HuH-7.5 (cell line): ENCODE data around the gene SYT2.
"Not testable (repeated sequence)": the region's sequence is repeated elsewhere in the genome, so short reads cannot be mapped to it uniquely, and the experiment has no call there.

Experiments used
- DNase-seq: peaks from one replicate; pipeline ENCODE4 v3.0.0; 2011; ENCODE audit warnings: low spot score

Gene SYT2

DNA sequence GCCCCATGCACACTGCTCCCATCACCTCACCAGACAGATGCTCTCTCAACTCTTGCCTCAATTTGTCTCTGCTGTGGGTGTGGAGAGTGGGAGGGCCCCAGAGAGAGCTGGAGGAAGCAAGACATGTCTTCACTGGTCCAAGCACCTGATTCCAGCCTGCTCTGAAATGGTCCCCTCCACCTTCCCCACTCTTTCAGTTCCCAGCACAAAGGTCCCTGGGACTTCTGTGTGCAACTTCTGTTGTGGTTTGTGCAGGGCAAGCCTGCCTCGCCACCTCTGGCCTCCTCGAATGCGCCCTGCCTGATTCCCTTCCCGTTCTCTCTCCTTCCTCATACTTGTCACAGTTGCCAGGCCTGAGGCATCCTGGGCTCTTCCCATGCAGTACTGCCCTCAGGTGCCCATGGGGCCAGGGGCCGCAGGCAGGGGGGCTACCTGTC, 119.3 kb downstream of the SYT2 start:
- no peak for DNase-seq

DNA sequence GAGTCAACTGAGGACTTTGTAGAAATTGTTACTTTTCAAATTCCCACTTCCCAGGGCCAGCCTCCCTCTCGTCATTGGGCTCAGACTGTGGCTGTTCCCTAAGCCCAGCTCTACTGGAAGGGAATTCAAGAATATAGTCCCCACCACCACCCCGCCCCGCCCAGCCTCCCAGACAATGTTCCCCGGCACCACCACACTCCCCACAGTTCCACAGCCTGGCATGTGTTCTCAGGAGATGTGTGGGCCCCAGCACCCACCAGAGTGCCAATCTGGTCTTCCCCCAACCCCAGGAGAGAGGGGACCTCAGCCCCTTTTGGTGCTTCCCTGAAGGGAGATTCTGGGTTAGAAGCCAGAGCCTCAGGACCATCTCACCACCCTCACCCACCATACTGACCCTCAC, 120.1 kb downstream of the SYT2 start:
- no peak for DNase-seq

DNA sequence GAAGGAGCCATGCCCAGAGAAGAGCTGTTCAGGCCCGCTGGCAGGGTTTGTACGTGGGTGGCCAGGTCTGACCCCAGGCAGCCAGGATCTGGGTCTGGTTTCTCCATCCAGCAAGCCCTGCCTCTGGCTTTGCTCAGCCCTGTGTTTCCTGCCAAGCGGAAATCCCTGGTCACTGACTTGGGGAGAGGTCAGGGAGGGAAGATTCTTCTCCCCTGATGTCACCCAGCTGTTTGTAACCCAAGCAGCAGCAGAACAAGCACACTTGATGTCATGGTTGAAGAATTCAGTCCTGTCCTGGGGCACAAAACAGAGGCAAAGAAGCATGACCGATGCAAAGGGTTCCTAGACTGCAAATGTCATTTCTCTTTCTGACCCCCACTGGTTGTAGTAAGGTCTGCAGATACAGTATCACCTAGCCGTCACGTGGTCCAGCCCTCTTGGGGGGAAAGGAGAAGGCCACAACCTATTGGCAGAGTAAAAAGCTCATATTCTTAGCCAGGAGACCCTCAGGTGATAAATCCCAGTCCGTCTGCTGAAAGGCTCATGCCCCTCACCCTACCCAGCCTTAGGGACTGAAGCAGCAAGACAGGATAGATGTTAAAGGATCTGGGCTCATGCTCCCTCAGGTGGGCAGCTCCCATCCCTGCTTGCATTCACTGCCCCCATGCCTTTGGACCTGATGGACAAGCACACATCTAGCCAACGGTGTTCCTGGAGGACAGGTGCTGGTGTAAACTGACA, 120.9 kb downstream of the SYT2 start:
- DNase-seq = peak; percentile 59

DNA sequence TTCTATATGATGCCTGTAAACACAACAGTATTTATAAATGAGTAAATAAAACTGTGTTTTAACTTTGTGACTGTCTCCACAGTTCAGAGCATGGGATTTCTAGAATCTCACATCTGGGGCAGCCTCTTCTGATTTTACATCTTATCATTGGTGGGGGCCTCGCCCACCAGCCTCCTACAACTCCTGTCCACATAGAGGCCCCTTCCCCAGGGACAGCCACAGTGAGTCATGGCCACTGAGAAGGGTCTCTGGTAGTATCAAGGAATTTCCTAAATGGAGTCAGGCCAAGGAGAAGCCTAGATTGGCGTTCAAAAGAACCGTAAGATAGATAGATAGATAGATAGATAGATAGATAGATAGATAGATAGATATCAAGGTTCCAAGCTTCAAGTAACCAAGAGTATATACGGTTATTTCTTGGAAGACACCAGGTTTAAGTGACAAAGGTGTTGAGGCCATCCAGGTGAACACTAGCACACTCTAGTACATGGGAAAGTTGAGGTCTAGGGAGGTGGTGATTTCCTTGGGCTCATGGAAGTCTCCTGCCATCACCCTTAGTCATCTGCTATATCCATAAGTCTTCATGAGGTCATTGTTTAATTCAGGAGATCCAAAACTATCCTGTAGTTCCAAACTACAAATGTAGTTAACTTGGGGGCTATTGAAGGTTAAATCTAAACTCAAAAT, 121.6 kb downstream of the SYT2 start:
- no peak for DNase-seq

GRCh38 chr1:202587859-202588485, 122.3 kb downstream of the SYT2 start:
- DNase-seq = no peak

- no peak for DNase-seq
These were observed 123.4 kb downstream of the SYT2 start for GRCh38 chr1:202586871-202587270.

- no peak for DNase-seq
These were observed 124.0 kb downstream of the SYT2 start for GRCh38 chr1:202586018-202586821.

GRCh38 chr1:202585590-202585933, 124.7 kb downstream of the SYT2 start:
- no peak for DNase-seq

DNA sequence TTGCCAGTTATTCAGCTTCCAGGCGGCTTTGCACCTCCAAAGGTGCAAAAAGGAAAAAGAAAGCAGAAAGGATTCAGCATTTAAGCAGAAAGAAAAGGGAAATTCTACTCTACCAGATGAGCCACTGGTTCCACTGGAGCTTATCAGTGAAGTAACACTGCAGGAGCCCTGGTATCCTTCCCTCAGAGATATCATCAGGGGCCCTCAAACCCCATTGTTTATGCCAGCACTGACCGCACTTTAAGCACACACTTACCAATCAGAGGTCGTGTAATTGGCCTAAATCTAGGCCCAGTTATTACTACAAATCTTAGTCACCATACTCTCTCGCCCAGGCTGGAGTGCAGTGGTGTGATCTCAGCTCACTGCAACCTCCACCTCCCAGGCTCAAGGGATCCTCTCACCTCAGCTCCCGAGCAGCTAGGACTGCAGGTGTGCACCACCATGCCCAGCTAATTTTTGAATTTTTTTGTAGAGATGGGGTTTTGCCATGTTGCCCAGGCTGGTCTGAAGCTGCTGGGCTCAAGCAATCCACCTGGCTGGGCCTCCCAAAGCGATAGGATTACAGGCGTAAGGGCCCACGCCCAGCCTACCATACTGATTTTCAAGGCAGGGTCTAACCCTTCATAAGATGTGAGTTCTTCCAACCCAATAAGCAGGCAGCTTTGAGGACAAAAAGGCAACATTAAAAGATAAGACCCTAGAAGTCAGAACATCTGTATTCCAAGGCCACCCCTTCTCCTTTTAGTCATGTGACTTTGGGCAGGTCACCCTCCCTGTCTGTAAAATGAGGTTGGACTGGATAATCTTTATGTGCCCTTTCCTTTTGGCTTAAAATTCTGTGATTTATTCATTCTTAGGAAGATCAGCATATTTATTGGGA, 125.3 kb downstream of the SYT2 start:
- DNase-seq = no peak

DNA sequence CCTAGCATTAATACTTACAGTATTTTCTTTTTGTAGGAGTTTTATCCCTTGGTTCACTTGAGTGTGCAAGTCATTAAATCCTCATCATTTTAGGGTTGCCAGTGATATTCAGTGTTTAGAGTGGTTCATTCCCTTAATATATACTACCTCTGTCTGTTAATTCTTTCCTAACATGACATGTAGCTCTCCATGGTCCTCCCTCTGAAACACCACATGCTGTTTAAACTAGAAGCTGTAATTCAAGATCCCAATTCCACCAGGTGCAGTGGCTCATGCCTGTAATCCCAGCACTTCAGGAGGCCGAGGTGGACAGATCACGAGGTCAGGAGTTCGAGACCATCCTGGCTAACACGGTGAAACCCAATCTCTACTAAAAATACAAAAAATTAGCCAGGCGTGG, 127.9 kb downstream of the SYT2 start:
- DNase-seq = not testable (repeated sequence)

DNA sequence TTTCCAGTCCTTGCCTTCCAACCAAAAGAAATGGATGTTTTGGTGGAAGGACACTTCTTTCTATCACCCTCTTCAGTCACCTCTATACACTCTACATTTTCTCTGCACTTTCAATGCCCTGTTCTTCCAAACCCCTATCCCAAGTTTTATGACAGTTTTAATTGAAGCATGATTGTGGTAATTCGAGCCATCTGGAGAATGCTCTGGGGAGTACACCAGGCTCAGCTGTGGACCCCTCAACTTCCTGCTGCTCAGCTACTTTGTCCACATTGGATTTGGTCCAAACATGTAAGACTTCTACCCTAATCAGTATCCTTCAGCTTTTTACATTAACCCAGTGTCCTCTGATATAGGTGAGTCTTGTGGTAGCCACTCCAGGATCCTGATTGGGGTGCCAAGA, 129.6 kb downstream of the SYT2 start:
- DNase-seq = no peak

DNA sequence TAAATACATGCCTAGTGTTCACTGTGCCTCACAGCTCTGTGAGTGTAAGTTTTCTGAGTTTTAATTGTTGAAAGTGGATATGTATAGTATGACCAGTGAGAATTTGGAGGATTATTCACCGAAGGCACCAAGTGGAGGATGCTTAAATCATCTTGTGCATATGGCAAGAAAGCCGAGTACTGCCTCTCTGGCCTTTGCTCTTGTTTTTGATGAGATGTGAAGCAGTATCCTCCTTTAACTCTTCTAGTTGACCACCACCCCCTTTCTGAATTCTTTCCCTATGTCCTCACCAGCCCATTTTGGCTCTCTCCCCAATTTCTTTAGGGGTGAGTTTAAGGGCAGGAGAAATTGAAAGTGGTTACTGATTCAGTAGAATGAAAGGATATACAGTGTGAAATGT, 130.4 kb downstream of the SYT2 start:
- no peak for DNase-seq

- no peak for DNase-seq
These were observed 131.7 kb downstream of the SYT2 start for GRCh38 chr1:202578565-202578964.

- DNase-seq = no peak
These were observed 132.2 kb downstream of the SYT2 start for GRCh38 chr1:202578001-202578504.

- no peak for DNase-seq
These were observed 132.9 kb downstream of the SYT2 start for GRCh38 chr1:202577381-202577780.

DNA sequence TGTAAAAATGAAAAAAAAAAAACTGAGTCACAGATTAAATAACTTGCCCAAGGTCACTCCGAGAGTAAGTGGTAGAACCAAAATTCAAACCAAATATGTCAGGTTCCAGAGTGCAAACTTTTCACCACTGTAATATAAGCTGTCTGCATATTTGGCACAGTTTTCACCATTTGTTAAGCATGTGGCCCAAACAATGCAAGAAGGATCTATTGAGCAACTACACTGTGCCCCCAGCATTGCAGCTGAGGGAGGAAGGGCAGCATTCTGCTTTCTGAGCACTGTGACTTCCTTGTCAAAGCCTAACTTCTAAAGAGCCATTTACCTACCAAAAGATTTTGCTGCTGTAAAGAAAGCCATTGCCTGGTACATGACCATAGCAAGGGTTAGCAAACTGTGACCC, 133.4 kb downstream of the SYT2 start:
- no peak for DNase-seq

GRCh38 chr1:202575918-202576653, 134.2 kb downstream of the SYT2 start:
- no peak for DNase-seq

GRCh38 chr1:202572867-202573266, 137.4 kb downstream of the SYT2 start:
- DNase-seq = no peak

DNA sequence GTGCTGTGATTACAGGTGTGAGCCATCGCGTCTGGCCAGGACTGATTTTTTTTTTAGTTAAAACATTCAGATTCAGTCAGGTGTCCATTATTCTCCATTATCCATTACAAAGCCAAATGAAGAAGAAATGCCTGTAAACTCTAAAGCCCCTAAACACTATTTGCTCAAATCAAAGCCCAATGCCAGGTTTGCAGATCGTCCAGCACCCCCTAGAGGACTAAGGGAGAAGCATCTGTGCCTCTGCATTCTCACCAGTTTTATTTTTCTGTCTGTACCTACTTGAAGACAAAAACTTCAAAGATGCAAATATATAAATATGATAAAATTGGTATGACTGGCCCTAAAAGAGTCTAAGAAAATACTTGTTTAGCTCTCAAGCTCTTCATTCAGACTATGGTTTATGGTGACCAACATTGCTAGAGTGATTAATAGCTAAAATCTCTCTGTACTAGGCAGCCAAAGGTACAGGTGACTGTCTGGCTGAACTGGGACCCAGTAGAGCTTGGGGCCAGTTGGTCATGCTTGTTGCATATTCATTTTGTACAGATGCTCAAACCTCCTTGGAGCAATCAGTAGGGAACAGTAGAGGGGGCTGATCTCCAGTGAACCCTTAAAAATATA, 138.4 kb downstream of the SYT2 start:
- DNase-seq = no peak
